ENCODE results near the gene PIGZ. TPM values are rescaled to one million over a fixed set of nuclear protein-coding genes. Genes with fewer than 3 reads are reported as not detected.

Gene PIGZ
- total RNA-seq, 2 experiments from 2014 or later, result 0.12 to 0.26 TPM

DNA sequence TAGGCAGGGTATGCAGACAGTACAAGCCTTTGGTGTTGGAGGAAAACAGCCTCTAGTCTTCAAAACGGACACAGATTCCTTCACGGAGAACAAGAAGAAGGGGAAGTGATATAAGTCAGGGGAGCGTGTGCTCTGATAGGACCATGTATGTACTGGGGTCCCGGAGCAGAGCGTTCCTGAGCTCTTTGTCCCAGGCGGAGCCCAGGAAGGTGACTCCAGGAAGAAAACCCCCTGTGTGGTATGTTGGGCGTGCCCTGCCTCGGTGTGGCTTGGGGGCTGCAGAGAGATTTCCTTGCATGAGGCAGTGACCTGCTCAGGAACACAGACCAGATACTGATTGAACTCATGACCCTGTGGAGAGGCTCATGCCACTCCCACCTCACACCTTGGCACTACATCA lies 39.3 kb upstream of the PIGZ start:
- intact Hi-C loops (cut with micrococcal nuclease), result no loop called here
- no peaks in the 10 kb centered on the region for H3K36me3 Mint-ChIP-seq (ENCODE audit: low read depth)
- CTCF ChIA-PET, result interaction anchor here (1.3 kb wide), 1 partner anchor 22 kb away, joined by 5 read pairs; the partner anchor contains the start of gene MELTF
- no peaks in the 10 kb centered on the region for H3K9me3 Mint-ChIP-seq
- H3K27me3 Mint-ChIP-seq (ENCODE audit: low read depth), result no peaks in the 10 kb centered on the region
- no peak overlapping the region for H3K27ac Mint-ChIP-seq
- H3K4me3 Mint-ChIP-seq, result no peak overlapping the region
- no peak for DNase-seq
- H3K4me1 Mint-ChIP-seq (ENCODE audit: low read depth), result peaks cover 5% of the 10 kb centered on the region

DNA sequence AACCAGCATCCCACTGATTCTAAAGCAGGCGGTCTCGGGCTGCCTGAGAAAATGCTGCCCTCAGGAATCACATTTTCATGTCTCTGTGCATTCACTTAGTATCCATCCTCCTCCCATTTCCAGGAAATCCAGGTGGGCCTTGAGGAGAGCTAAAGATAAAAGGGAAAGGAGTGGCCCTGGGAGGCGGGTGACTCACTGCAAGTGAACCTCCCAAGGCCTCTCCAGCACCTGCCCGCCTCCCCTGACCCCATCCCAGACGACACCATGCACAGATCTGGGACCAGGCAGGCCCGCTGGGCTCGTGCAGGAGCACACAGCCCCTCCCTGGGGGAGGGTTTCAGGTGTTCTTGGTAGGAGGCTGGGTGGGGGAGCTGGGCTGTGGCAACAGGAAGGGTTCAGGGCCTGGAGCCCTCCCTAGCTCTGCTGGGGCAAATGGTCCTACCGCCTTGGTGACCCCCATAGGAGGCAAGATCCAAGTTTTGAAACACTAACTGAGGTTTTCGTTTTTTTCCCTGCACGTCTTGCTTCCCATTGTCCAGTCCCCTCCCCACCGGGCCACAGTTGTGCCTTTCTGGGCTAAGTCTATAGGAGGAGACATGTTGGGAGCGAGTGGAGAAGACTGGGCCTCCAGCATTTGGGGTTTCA lies 38.8 kb upstream of the PIGZ start:
- intact Hi-C loops (cut with micrococcal nuclease), result no loop called here
- no peaks in the 10 kb centered on the region for H3K27me3 Mint-ChIP-seq (ENCODE audit: low read depth)

DNA sequence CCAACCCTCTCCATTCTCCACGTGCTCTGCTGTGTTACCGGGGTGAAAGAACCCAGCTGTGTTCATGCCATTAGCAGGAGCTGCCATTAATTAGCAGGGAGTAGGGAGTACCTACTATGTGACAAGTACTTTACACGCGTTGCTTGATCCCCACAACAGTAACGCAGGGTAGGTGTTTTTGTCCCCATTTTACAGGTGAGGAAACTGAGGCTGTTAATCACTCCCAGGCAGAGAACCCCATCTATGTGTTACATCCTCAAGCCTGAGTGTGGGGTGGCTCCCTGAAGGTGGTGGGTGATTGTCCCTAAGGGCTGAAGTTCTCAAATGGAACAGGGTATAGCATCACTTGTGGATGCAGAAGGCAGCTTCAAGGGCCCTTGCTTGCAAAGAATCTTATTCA lies 38.2 kb upstream of the PIGZ start:
- CTCF ChIA-PET, result interaction anchor here (0.6 to 3.1 kb wide), 4 partner anchors 23 to 359 kb away, joined by 3 to 17 read pairs (median 3); partner anchors contain the start of gene MELTF
- Mint-ChIP-seq H3K27me3 (ENCODE audit: low read depth) (no peaks in the 10 kb centered on the region), H3K36me3 (ENCODE audit: low read depth) (no peaks in the 10 kb centered on the region), H3K4me3 (no peak overlapping the region), H3K4me1 (ENCODE audit: low read depth) (peaks cover 5% of the 10 kb centered on the region), H3K9me3 (no peaks in the 10 kb centered on the region), H3K27ac (no peak overlapping the region)
- intact Hi-C loops (cut with micrococcal nuclease), result no loop called here
- no peak for DNase-seq

More for the DNA sequence above, 38.8 kb upstream of the PIGZ start:
- H3K9me3 Mint-ChIP-seq, result no peaks in the 10 kb centered on the region
- CTCF ChIA-PET, result interaction anchor here (1.0 to 3.1 kb wide), 4 partner anchors 22 to 180 kb away, joined by 3 to 17 read pairs (median 4); partner anchors contain the start of gene MELTF
- H3K36me3 Mint-ChIP-seq (ENCODE audit: low read depth), result no peaks in the 10 kb centered on the region
- H3K4me1 Mint-ChIP-seq (ENCODE audit: low read depth), result peaks cover 5% of the 10 kb centered on the region
- H3K27ac Mint-ChIP-seq, result no peak overlapping the region
- H3K4me3 Mint-ChIP-seq, result no peak overlapping the region
- no peak for DNase-seq

DNA sequence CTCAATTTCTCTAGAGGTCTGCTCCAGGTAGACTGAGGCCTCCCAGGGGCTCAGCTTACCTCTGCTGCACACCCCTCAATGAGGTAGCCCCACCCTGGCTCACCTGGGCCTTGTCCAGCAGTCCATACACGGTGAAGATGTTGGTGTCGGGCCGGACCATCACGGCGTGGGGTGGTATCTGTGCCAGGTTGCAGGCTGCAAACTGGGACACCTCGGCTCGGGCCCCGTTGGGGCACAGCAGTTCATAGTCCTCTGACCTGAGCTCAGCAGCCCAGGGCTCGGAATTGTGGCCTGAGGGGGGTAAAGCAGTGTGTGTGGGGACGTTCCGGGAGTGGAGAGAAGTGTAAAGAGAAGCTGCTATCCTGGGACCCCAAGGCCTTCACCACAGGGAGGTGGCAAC lies 37.8 kb upstream of the PIGZ start:
- H3K4me3 Mint-ChIP-seq, result no peak overlapping the region
- DNase-seq, result no peak
- no peaks in the 10 kb centered on the region for H3K27me3 Mint-ChIP-seq (ENCODE audit: low read depth)
- no peak overlapping the region for H3K27ac Mint-ChIP-seq
- intact Hi-C loops (cut with micrococcal nuclease), result no loop called here
- H3K4me1 Mint-ChIP-seq (ENCODE audit: low read depth), result peaks cover 8% of the 10 kb centered on the region
- no peaks in the 10 kb centered on the region for H3K9me3 Mint-ChIP-seq
- CTCF ChIA-PET, result interaction anchor here (0.6 to 3.1 kb wide), 5 partner anchors 23 to 359 kb away, joined by 3 to 17 read pairs (median 3); partner anchors contain the start of gene MELTF
- H3K36me3 Mint-ChIP-seq (ENCODE audit: low read depth), result no peaks in the 10 kb centered on the region

DNA sequence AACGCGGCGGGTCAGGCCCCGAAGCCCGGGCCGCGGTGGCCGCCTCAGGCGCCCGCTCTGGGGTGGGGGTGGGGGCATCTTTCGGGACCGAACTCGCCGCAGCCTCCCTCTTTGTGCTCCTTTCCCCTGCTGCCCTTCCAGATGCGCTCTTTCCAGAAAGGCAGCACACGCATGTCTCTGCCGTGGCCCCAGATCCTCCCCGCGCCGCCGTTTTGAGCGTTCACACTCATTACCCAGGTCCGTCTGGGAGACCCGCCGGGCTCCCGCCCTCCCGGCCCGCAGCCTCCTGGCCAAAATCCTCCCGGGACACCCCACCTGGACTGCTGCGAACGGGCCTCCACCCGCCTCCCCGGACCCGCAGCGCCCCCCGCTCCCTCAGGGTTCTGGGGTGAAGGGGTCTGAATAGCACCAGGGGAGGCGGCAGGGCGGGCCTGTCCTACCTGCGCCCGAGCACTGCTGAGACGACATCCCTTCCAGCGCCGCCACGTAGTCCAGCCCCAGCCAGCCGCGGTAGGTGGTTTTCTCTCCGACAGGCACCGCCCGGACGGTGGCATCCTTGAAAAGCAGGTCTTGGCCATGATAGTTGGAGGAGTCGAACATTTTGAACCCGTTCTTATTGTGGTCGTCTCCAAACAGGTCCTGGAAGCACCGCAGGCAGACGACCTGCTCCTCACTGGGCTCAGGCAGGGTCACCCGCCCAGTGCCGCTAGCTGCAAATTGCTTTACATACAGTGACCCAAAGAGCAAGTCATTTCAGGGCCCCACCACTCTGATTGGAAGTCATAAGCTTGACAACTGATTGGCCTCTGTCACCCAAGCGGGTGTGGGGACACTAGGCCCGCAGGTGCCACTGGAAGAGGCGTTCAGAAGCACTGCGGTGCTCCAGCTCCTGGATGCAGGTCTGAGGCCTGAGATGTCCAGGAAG lies 35.1 kb upstream of the PIGZ start:
- no peaks in the 10 kb centered on the region for H3K9me3 Mint-ChIP-seq

DNA sequence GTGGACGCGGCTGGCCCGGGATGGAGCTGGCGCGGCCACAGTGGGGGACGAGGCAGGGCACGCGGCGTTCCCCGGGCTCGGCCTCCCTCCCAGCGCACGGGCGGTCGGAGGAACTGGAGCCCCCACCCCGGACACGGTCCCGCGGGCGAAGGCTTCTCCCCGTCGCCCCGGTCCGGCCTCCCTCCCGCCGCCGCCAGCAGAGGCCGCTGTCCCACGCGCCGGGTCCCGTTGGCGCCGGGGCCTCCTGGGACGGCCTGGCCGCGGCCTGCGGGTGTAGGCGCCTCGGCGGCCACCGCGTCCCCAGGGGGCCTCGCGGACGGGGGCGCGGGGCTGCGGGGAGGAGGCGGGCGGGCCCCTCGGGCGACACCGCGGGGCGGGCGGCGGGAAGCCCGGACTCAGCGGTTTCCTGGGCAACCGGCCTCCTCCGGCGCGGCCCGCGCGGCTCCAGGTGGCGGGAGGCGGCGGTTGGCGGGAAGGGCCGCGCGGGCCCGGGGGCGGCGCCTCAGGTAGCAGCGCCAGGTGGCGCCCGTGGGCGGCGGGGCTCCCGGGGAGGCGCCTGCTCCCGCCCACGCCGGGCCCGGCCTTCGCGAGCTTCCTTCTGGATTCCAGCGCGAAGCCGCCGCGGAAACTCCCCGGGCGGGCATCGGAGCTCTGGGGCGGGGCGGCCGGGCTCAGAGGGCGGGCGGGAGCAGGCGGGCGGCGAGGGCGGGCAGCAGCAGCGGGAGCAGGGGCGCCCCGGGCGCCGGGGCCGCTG lies 34.2 kb upstream of the PIGZ start:
- H3K4me3 Mint-ChIP-seq, result no peak overlapping the region
- no peaks in the 10 kb centered on the region for H3K36me3 Mint-ChIP-seq (ENCODE audit: low read depth)
- H3K9me3 Mint-ChIP-seq, result no peaks in the 10 kb centered on the region
- intact Hi-C loops (cut with micrococcal nuclease), result loop anchor here (1.0 to 5.0 kb wide), 5 partner anchors 26 to 507 kb away; partner anchors contain the start of genes DLG1, MELTF and NCBP2
- DNase-seq, result peak; percentile 92
- H3K4me1 Mint-ChIP-seq (ENCODE audit: low read depth), result peaks cover 8% of the 10 kb centered on the region
- H3K27ac Mint-ChIP-seq, result no peak overlapping the region
- CTCF ChIA-PET, result interaction anchor here (1.4 to 2.1 kb wide), 3 partner anchors 26 to 184 kb away, joined by 7 to 15 read pairs (median 8); partner anchors contain the start of gene MELTF
- no peaks in the 10 kb centered on the region for H3K27me3 Mint-ChIP-seq (ENCODE audit: low read depth)

More for the DNA sequence above, 35.1 kb upstream of the PIGZ start:
- Mint-ChIP-seq H3K27me3 (ENCODE audit: low read depth) (no peaks in the 10 kb centered on the region), H3K4me3 (peak overlapping the region; percentile 78), H3K36me3 (ENCODE audit: low read depth) (no peaks in the 10 kb centered on the region), H3K4me1 (ENCODE audit: low read depth) (peaks cover 8% of the 10 kb centered on the region), H3K27ac (peak overlapping the region; percentile 77)
- peak; percentile 41 for DNase-seq
- intact Hi-C loops (cut with micrococcal nuclease), result loop anchor here (1.0 to 5.0 kb wide), 4 partner anchors 26 to 294 kb away; partner anchors contain the start of genes DLG1, MELTF and NCBP2
- CTCF ChIA-PET, result interaction anchor here (0.6 to 3.1 kb wide), 5 partner anchors 26 to 483 kb away, joined by 4 to 17 read pairs (median 8); partner anchors contain the start of gene MELTF

DNA sequence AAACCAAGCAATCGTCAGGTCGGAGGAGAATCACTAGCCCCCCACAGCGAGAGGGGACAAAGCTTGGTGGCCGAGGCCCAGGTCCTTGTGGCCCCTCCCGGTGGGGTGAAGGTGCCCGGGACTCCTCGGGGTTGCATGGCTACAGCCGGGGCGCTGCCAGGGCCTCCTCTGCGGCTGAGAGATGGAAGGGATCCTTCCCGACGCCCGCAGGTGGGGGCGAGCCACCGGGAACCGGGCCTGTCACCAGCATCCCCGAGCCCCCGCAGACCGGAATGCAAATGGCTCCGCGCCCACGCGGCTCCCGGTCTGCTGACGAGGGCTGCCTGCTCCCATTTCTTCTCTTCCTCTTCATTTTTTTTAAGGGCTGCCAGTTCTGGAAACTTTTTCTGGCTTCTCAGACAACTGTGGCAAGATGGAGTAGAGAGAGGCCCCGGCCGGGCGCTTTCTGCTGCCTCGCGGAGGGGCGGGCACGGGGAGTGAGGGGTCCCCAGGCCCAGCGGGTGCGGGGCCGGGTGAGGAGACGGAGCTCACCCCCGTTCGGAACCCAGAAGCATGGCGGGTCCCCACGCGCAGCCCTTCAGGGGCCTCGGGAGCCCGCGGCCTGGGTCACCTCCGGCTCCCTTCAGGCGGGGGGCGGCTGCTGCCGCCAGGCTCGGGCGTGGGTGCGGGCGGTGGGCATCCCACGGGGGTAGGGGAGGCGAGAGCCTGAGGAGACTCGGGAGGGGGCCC lies 33.5 kb upstream of the PIGZ start:
- no peak overlapping the region for H3K27ac Mint-ChIP-seq
- no peaks in the 10 kb centered on the region for H3K36me3 Mint-ChIP-seq (ENCODE audit: low read depth)
- peaks cover 8% of the 10 kb centered on the region for H3K4me1 Mint-ChIP-seq (ENCODE audit: low read depth)
- CTCF ChIA-PET, result interaction anchor here (1.4 to 2.1 kb wide), 3 partner anchors 27 to 185 kb away, joined by 7 to 15 read pairs (median 8); partner anchors contain the start of gene MELTF
- no peaks in the 10 kb centered on the region for H3K27me3 Mint-ChIP-seq (ENCODE audit: low read depth)
- H3K9me3 Mint-ChIP-seq, result no peaks in the 10 kb centered on the region
- peak overlapping the region; percentile 47 for H3K4me3 Mint-ChIP-seq
- intact Hi-C loops (cut with micrococcal nuclease), result loop anchor here (1.0 to 5.0 kb wide), 2 partner anchors 295 to 508 kb away; partner anchors contain the start of gene DLG1
- peak; percentile 8 for DNase-seq

DNA sequence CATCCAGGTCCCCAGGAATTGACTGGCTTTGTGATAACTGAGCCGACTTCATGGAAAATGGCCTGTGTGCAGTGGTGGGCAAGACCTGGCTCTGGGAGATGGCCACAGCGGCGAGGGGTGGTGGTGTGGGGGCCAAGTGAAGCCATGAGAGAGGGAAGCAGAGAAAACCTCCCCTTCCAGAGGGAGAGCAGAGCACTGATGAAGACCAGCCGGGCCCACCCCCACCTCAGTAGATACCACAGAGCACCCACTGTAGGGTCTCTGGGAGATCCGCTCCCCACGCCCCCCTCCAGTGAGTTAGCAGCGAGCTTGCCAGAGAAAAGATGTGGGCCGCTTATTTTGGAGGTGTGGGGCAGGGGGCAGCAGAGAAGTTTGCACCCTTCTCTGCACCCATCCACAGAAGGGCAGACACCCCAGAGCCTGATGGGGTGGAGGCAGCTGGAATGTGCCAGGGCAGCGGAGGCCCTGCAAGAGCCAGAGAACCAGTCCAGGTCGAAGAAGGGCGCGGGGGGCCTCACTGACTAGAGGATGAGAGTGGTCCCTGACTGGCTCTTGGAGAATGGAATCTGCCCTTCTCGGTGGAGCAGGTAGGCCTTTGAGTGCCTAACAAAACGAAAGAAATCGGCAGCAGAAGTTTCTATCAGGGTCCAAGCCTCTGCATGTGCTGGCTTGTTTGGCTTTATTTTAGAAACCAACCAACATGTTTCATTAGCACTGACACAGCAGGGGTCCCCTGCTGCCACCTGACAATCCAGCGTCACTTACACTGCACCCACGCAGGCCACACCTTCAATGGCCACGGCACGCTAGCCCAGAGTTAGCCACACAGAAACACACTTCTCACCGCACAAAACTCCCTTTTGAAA lies 32.7 kb upstream of the PIGZ start:
- H3K4me3 Mint-ChIP-seq, result peak overlapping the region; percentile 47

DNA sequence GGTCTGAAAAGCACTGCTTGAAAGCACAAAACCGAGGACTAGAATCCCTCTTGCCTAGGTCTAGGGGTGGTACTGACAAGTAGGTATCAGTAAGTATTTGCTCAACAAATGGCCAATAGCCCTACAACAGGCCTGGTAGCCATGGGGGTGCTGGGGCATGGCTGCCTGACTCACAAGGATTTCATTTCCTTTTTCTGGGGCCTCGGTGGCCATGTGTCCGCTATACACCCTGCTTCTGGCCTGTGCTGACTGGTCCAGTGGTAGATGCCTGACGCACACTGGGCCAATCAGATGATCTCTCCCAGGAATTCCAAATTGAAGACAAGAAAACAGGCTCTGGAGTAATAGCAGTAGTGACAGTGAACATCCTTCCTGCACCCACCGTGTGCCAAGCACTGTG lies 31.6 kb upstream of the PIGZ start:
- H3K4me1 Mint-ChIP-seq (ENCODE audit: low read depth), result peaks cover 8% of the 10 kb centered on the region
- H3K36me3 Mint-ChIP-seq (ENCODE audit: low read depth), result no peaks in the 10 kb centered on the region
- CTCF ChIA-PET, result interaction anchor here (0.6 to 1.2 kb wide), 4 partner anchors 22 to 182 kb away, joined by 3 to 6 read pairs (median 3); no protein-coding TSS in a partner anchor
- no peaks in the 10 kb centered on the region for H3K9me3 Mint-ChIP-seq
- H3K27me3 Mint-ChIP-seq (ENCODE audit: low read depth), result no peaks in the 10 kb centered on the region
- intact Hi-C loops (cut with micrococcal nuclease), result loop anchor here (5.0 kb wide), 1 partner anchor 297 kb away; the partner anchor contains the start of gene DLG1
- H3K4me3 Mint-ChIP-seq, result no peak overlapping the region
- no peak for DNase-seq
- H3K27ac Mint-ChIP-seq, result no peak overlapping the region

More for the DNA sequence above, 32.7 kb upstream of the PIGZ start:
- no peak for DNase-seq
- Mint-ChIP-seq H3K27me3 (ENCODE audit: low read depth) (no peaks in the 10 kb centered on the region), H3K9me3 (no peaks in the 10 kb centered on the region), H3K27ac (no peak overlapping the region), H3K36me3 (ENCODE audit: low read depth) (no peaks in the 10 kb centered on the region), H3K4me1 (ENCODE audit: low read depth) (peaks cover 8% of the 10 kb centered on the region)
- CTCF ChIA-PET, result interaction anchor here (0.6 to 2.1 kb wide), 2 partner anchors 28 to 183 kb away, joined by 3 to 15 read pairs; partner anchors contain the start of gene MELTF
- intact Hi-C loops (cut with micrococcal nuclease), result loop anchor here (5.0 kb wide), 1 partner anchor 296 kb away; the partner anchor contains the start of gene DLG1

DNA sequence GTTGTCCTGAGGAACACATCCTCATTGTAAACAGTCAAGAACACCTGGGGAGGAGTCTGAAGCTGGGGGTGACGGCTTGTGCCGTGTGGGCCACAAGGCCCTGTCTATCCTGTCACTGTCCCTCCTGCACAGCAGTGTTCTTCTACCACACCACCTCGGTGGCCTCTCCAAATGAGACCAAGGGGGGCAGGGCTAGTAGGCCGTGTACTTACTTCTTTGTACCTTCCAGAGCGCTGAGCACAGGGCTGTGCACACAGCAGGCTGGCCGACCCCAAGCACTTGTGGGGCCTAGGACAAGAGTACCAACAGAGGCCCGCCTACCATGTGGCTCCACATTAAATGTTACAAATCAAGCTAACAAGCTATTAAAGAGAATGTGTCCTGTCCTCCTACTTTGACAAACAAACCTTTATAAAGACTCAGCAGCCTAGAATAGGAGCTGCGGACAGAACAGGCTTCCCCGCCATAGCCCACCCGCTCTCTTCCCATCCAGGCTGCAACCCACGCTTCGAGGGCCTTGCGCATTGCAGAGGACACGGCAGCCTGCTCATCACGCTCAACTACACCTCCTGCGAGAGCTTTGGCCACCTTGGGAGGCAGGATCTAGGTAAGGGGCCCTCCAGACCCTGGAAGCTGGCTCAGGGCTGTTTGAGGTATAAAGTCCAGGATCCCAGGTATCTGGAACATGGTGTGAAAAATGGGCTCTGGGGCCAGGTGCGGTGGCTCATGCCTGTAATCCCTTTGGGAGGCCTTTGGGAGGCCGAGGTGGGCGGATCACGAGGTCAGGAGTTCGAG lies 30.5 kb upstream of the PIGZ start:
- H3K4me1 Mint-ChIP-seq (ENCODE audit: low read depth), result peaks cover 5% of the 10 kb centered on the region
- H3K4me3 Mint-ChIP-seq, result no peak overlapping the region
- DNase-seq, result no peak
- no peak overlapping the region for H3K27ac Mint-ChIP-seq
- intact Hi-C loops (cut with micrococcal nuclease), result no loop called here
- H3K9me3 Mint-ChIP-seq, result no peaks in the 10 kb centered on the region
- H3K27me3 Mint-ChIP-seq (ENCODE audit: low read depth), result no peaks in the 10 kb centered on the region
- CTCF ChIA-PET, result interaction anchor here (1.2 kb wide), 1 partner anchor 21 kb away, joined by 3 read pairs; no protein-coding TSS in a partner anchor
- H3K36me3 Mint-ChIP-seq (ENCODE audit: low read depth), result no peaks in the 10 kb centered on the region

Measured in activated naive CD4-positive, alpha-beta T cell treated with anti-CD3 and anti-CD28 coated beads for 36 hours (primary cell).